ENCODE results near the gene ISLR.

ISLR gene

DNA sequence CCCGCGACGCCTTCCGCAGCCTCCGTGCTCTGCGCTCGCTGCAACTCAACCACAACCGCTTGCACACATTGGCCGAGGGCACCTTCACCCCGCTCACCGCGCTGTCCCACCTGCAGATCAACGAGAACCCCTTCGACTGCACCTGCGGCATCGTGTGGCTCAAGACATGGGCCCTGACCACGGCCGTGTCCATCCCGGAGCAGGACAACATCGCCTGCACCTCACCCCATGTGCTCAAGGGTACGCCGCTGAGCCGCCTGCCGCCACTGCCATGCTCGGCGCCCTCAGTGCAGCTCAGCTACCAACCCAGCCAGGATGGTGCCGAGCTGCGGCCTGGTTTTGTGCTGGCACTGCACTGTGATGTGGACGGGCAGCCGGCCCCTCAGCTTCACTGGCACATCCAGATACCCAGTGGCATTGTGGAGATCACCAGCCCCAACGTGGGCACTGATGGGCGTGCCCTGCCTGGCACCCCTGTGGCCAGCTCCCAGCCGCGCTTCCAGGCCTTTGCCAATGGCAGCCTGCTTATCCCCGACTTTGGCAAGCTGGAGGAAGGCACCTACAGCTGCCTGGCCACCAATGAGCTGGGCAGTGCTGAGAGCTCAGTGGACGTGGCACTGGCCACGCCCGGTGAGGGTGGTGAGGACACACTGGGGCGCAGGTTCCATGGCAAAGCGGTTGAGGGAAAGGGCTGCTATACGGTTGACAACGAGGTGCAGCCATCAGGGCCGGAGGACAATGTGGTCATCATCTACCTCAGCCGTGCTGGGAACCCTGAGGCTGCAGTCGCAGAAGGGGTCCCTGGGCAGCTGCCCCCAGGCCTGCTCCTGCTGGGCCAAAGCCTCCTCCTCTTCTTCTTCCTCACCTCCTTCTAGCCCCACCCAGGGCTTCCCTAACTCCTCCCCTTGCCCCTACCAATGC, 2.0 kb downstream of the ISLR start:
- ChIA-PET POLR2A (no interaction called here), CTCF (interaction anchor here (1.0 to 1.4 kb wide), 3 partner anchors 10 to 12 kb away, joined by 3 to 5 read pairs (median 3); no protein-coding TSS in a partner anchor)
- no peak for DNase-seq (ENCODE audit: extremely low spot score)
- TF ChIP-seq, protein P1, sequence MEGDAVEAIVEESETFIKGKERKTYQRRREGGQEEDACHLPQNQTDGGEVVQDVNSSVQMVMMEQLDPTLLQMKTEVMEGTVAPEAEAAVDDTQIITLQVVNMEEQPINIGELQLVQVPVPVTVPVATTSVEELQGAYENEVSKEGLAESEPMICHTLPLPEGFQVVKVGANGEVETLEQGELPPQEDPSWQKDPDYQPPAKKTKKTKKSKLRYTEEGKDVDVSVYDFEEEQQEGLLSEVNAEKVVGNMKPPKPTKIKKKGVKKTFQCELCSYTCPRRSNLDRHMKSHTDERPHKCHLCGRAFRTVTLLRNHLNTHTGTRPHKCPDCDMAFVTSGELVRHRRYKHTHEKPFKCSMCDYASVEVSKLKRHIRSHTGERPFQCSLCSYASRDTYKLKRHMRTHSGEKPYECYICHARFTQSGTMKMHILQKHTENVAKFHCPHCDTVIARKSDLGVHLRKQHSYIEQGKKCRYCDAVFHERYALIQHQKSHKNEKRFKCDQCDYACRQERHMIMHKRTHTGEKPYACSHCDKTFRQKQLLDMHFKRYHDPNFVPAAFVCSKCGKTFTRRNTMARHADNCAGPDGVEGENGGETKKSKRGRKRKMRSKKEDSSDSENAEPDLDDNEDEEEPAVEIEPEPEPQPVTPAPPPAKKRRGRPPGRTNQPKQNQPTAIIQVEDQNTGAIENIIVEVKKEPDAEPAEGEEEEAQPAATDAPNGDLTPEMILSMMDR (IDR thresholded peaks at IDR 0.05; ENCODE audit: control extremely low read depth, extremely low read depth, low read depth, missing control alignments) = no peak

DNA sequence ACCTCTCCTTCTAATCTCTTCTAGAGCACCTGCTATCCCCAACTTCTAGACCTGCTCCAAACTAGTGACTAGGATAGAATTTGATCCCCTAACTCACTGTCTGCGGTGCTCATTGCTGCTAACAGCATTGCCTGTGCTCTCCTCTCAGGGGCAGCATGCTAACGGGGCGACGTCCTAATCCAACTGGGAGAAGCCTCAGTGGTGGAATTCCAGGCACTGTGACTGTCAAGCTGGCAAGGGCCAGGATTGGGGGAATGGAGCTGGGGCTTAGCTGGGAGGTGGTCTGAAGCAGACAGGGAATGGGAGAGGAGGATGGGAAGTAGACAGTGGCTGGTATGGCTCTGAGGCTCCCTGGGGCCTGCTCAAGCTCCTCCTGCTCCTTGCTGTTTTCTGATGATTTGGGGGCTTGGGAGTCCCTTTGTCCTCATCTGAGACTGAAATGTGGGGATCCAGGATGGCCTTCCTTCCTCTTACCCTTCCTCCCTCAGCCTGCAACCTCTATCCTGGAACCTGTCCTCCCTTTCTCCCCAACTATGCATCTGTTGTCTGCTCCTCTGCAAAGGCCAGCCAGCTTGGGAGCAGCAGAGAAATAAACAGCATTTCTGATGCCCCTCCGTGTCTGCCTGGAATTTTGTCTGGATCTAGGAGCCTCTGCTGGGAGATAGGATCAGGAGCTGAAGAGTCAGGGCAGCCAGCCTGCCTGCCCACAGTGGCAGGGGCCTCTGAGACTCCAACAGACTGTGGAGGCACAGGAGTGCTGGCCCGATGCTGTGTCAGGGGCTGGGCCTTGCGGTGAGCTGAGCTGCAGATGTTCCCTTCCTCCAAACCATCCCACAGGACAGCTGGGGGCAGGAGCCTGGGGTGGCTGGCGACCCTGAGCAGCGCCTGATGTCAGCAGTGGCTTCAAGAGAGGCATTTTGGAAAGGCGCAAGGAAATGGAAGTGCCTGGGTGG, 3.0 kb downstream of the ISLR start:
- CTCF ChIA-PET = interaction anchor here (1.0 to 1.5 kb wide), 3 partner anchors 9 to 131 kb away, joined by 3 read pairs; no protein-coding TSS in a partner anchor
- no peak for DNase-seq (ENCODE audit: extremely low spot score)
- TF ChIP-seq, protein P1 (IDR thresholded peaks at IDR 0.05; ENCODE audit: control extremely low read depth, extremely low read depth, low read depth, missing control alignments) = no peak
- POLR2A ChIA-PET = no interaction called here

DNA sequence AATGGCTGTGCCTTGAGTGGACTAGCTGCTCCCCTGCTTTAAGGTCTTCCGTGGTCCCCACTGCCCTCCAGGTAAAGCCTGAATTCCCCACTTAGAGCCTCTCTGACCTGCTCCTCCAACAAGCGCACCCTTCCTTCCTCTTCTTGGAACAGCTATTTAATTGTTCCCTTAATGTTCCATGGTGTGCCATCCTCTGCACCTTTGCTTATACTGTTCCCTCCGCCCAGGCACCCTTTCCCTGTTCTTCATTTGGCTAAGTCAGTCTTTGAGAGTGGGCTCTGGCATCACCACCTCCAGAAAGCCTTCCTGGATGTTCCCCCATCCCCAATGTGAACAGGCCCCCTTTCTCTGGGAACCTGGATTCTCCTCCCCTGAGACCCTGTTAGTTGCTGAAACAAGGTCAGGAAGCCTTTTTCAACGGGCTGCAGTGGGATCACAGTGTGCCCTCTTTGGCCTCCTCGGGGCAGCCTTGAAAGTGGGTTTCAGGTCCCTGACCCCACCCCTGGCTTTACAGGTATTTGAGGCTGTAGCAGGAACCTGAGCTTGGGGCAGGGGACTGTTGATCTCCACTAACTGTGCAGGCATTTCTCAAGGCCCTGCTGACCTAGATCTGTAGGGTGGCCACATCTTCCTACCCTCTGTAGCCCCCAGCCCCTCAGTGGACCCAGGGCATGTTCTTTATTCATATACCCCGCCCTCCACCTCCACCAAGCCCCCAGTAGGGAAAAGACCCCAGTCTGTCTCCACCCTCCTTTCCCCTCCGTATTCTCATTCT, 5.0 kb downstream of the ISLR start:
- ChIA-PET POLR2A (interaction anchor here (0.6 kb wide), 1 partner anchor 17 kb away, joined by 8 read pairs; no protein-coding TSS in a partner anchor), CTCF (no interaction called here)
- TF ChIP-seq, protein P1 (IDR thresholded peaks at IDR 0.05; ENCODE audit: control extremely low read depth, extremely low read depth, low read depth, missing control alignments) = no peak
- DNase-seq (ENCODE audit: extremely low spot score) = no peak

DNA sequence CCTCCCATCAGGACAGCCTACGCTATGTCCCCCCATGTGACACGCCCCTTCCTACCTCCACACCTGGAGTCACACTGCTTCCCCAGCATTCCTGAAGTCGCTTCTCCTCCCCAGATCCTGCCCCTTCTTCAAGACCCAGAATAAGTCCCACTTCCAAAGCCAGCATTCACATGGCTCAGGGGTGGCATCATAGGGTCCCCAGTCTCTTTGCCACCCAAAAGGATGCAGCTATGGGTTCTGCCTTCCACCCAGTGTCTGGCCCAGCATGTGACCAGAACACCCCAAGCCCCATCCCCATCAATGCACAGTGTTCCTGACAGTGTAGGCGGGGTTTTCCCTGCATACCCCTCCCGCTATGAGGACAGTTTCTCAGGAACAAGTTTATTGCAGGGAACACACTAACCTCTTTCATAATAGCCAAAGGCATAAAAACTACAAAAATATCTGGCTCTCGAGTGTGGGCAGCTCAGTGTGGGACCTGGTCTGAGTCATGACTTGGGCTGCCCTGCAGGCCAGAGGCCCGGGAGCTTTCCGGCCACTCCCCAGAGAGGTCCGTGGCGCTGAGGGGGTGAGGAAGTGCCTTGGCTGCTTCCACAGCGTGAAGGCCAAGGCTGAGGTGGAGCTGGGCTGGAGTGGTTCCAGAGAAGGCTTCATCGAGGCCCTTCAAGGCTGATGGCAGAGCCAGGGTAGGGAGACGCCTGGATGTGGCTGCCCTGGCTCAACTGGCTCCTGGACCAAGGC, 5.8 kb downstream of the ISLR start:
- TF ChIP-seq, protein P1 (IDR thresholded peaks at IDR 0.05; ENCODE audit: control extremely low read depth, extremely low read depth, low read depth, missing control alignments) = no peak
- CTCF ChIA-PET = no interaction called here
- DNase-seq (ENCODE audit: extremely low spot score) = no peak
- POLR2A ChIA-PET = interaction anchor here (0.6 kb wide), 1 partner anchor 17 kb away, joined by 8 read pairs; no protein-coding TSS in a partner anchor

DNA sequence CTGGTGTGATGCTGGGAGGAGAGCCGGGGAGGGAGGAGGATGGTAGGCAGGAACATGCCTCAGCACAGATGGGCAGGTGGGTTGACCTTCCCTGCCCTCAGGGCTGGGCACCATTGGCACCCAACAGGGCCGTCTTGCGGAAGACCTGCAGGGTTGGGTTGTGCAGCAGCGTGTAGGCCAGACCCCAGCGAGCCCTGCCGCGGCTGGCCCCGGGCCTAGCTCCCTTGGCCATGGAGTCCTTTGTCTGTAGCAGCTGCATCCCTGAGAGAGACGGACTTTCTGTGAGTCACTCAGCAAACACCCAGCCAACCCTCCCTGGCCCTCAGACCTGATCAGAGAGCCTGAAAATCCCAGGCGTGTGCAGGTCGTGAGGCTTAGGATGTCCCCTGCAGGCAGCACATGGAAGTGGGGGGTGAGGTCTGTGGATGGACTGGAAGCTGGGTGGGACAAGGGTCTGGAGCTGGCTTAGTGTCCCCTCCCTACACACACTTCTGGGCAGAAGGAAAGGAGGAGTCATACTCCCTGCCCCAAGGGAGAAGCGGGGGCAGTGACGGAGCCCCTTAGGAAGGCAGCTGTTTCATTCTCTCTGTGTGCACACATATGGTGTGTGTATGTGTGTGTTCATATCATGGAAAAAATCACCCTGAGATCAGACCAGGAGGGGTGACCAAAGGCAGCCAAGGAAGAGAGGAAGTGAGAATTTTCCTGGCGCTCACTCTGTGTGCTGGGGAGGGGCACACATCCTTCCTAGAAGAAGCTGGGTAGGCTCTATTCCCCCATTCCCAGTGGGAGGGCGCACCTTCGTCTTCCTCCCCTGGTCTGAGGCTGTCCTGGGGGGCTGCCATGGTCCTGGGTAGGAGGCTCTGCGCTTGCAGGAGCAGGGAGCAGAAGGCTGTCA, 6.7 kb downstream of the ISLR start:
- TF ChIP-seq, protein P1 (IDR thresholded peaks at IDR 0.05; ENCODE audit: control extremely low read depth, extremely low read depth, low read depth, missing control alignments) = no peak
- ChIA-PET CTCF (no interaction called here), POLR2A (no interaction called here)
- no peak for DNase-seq (ENCODE audit: extremely low spot score)

All from GM10248 (cell line).